ENCODE measurements around the gene CTSC. TPM values are rescaled to one million over a fixed set of nuclear protein-coding genes. Genes with fewer than 3 reads are reported as not detected.
A peak's percentile ranks its signal among the peaks of the same experiment; 100 is the strongest.
"Not testable (repeated sequence)": the region's sequence is repeated elsewhere in the genome, so short reads cannot be mapped to it uniquely, and the experiment has no call there.

The CTSC gene
- total RNA-seq, 2 experiments from 2014 or later = 66.5 to 70.7 TPM

DNA sequence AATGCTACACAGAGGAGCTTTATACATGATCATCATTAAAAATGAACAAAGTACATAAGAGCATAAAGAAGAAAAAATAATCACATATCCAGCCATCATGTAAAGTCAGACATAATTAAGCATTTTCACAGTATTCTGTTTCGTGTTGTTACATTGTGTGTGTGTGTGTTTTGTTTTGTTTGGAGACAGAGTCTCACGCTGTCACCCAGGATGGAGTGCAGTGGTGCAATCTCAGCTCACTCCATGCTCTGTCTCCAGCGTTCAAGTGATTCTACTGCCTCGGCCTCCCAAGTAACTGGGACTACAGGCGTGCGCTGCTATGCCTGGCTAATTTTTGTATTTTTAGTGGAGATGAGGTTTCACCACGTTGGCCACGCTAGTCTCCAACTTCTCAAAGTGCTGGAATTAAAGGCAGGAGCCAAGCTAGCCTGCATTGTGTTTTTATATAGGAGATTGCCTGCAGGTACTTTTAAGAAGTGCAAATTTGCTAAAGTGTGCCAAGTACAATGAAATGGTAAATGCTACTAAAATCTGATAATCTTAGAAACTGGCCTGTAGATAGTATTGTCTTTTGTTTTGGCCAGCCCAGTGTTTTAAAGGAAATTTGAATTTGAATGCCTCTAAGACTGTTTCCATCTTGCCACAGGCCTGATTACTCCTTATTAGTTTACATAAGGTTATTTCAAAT lies 7.8 kb downstream of the CTSC start:
- intact Hi-C loops (cut with micrococcal nuclease) = loop anchor here (10.0 kb wide), 2 partner anchors 1525 to 1895 kb away; partner anchors contain the start of genes CHORDC1 and PRSS23
- Mint-ChIP-seq H3K36me3 (peaks cover 53% of the 10 kb centered on the region), H3K9me3 (no peaks in the 10 kb centered on the region), H3K4me3 (no peak overlapping the region), H3K27ac (no peak overlapping the region), H3K27me3 (no peaks in the 10 kb centered on the region), H3K4me1 (ENCODE audit: low read depth) (peaks cover 77% of the 10 kb centered on the region)
- no peak for DNase-seq
- ChIA-PET CTCF (interaction anchor here (1.8 to 2.0 kb wide), 2 partner anchors 215 to 223 kb away, joined by 7 read pairs; no protein-coding TSS in a partner anchor), POLR2A (no interaction called here)

DNA sequence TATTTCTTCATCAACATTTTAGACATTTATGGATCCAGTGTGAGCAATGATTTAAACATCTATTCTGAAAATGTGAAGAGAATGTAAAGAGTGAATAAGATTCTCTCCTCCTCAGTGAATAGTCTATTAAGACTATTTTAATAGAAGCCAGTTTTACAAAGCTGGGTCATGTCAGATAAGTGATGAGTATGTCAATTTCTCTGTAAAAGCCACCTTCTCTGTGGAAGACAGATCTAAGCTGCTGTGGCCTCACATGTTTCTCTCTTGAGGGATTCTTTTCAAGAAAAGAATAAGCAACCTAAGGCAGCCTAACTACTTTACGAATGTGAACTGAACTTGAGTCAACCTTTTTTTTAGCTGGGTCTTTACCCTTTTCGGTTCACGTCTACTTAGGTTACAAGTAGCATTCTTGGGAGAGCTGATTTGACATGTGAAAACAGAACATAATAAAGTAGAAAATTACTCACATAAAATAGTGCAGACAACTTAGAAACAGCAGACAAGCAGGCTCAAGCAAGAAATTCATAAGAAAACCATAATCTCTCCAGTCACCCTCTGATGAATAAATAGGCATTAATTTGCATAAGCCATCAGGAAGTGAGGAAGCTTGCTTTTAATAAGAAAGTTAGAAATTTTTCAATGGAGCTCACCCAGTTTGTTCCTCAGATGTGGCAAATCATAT lies 9.9 kb downstream of the CTSC start:
- CTCF ChIA-PET = interaction anchor here (0.9 to 2.0 kb wide), 5 partner anchors 29 to 217 kb away, joined by 3 to 7 read pairs (median 3); no protein-coding TSS in a partner anchor
- H3K4me1 Mint-ChIP-seq (ENCODE audit: low read depth) = peaks cover 85% of the 10 kb centered on the region

DNA sequence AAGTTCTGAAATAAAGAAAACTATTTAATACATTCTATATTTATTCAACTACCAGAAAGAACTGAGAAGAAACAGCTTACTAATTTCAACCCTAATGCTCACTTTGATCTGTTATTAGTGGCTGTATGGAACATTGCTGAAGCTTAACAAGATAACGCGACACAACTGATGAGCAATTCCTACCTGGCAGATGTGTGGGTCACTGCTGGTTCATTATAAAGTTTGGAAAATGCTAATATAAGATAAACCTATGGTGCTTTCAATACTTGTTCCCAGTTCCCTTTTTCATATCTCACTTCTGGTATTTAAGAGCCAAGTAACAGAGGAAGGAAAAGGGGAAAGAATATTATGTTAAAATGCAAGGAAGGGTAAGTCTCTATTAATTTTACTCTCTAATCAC lies 10.5 kb downstream of the CTSC start:
- ChIA-PET POLR2A (interaction anchor here (0.6 to 5.0 kb wide), 4 partner anchors 10 to 30 kb away, joined by 3 to 36 read pairs (median 4); partner anchors contain the start of gene CTSC), CTCF (interaction anchor here (1.1 to 1.4 kb wide), 3 partner anchors 30 to 148 kb away, joined by 3 read pairs; no protein-coding TSS in a partner anchor)

More for the DNA sequence above, 9.9 kb downstream of the CTSC start:
- intact Hi-C loops (cut with micrococcal nuclease) = loop anchor here (1.0 kb wide), 1 partner anchor 10 kb away; the partner anchor contains the start of gene CTSC
- DNase-seq = no peak
- H3K9me3 Mint-ChIP-seq = no peaks in the 10 kb centered on the region
- peaks cover 57% of the 10 kb centered on the region for H3K36me3 Mint-ChIP-seq
- H3K27ac Mint-ChIP-seq = peak overlapping the region; percentile 20
- POLR2A ChIA-PET = interaction anchor here (0.7 to 5.0 kb wide), 4 partner anchors 10 to 30 kb away, joined by 3 to 36 read pairs (median 4); partner anchors contain the start of gene CTSC
- no peak overlapping the region for H3K4me3 Mint-ChIP-seq
- H3K27me3 Mint-ChIP-seq = no peaks in the 10 kb centered on the region

DNA sequence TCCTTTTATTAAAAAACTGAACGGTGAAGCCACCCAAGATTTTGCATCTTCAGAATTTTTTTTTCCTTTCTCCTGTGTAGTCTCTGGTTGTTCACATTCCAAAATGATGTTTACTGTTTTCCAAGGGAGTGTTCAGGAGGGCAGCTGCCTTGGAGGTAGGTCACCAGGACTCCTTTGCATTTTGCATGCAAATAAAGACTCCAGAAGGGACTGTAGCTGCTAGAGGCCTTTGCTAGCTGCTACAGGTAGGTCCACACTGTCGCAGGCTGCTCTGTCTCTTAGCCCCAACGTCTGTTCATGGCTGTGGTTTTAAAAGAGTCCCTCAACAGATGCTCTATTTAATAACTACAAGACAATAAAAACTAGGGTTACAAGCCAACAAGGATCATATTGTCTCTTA lies 11.4 kb downstream of the CTSC start:
- H3K27ac Mint-ChIP-seq = no peak overlapping the region
- H3K27me3 Mint-ChIP-seq = no peaks in the 10 kb centered on the region
- no peak for DNase-seq
- H3K9me3 Mint-ChIP-seq = peaks cover 3% of the 10 kb centered on the region
- H3K36me3 Mint-ChIP-seq = peaks cover 64% of the 10 kb centered on the region
- ChIA-PET POLR2A (interaction anchor here (0.6 to 5.0 kb wide), 2 partner anchors 11 to 28 kb away, joined by 3 to 36 read pairs; partner anchors contain the start of gene CTSC), CTCF (interaction anchor here (0.6 kb wide), 1 partner anchor 118 kb away, joined by 3 read pairs; no protein-coding TSS in a partner anchor)
- peaks cover 88% of the 10 kb centered on the region for H3K4me1 Mint-ChIP-seq (ENCODE audit: low read depth)
- intact Hi-C loops (cut with micrococcal nuclease) = no loop called here
- no peak overlapping the region for H3K4me3 Mint-ChIP-seq

More for the DNA sequence above, 10.5 kb downstream of the CTSC start:
- H3K9me3 Mint-ChIP-seq = no peaks in the 10 kb centered on the region
- intact Hi-C loops (cut with micrococcal nuclease) = loop anchor here (1.0 kb wide), 1 partner anchor 10 kb away; the partner anchor contains the start of gene CTSC
- H3K27me3 Mint-ChIP-seq = no peaks in the 10 kb centered on the region
- no peak overlapping the region for H3K27ac Mint-ChIP-seq
- no peak for DNase-seq
- no peak overlapping the region for H3K4me3 Mint-ChIP-seq
- peaks cover 89% of the 10 kb centered on the region for H3K4me1 Mint-ChIP-seq (ENCODE audit: low read depth)
- peaks cover 60% of the 10 kb centered on the region for H3K36me3 Mint-ChIP-seq

DNA sequence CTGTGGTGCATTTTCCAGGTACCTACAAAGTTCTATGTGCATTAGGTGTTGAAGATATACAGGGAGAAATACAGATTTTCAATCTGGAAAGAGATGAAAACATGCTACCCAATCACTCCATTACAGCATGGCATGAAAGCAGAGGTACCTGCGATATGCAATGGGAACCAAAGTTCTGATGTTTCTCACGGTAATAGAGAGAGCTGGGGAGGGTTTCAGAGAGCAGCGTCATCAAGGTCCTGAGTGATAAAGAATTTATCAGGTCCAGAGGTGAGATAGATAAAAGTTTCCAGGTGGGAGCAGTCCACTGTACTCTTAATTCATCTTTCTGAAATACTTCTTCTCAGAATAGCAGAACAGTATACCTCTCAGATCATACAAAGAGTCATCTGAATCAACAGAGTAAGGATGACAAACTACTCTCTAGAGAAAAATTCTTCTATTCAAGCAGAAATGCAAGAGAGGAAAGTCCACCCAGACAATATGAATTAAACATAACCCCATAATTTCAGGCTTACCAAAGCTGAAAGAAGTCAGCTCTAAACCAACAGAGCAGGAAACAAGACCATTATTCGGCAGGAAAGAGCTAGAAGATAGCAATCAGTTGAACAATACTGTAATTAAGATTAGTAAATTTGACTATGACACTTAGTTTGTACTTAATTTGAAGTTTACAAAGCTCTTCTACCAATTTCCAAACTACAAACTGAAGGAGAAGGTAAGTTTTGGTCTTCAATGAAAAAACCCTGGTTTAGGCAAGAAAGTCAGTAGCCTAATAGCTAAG lies 12.8 kb downstream of the CTSC start:
- intact Hi-C loops (cut with micrococcal nuclease) = loop anchor here (1.0 to 2.0 kb wide), 2 partner anchors 10 to 22 kb away; no protein-coding TSS in a partner anchor
- Mint-ChIP-seq H3K4me1 (ENCODE audit: low read depth) (peaks cover 81% of the 10 kb centered on the region), H3K27ac (no peak overlapping the region), H3K4me3 (no peak overlapping the region), H3K36me3 (peaks cover 60% of the 10 kb centered on the region), H3K27me3 (no peaks in the 10 kb centered on the region), H3K9me3 (peaks cover 3% of the 10 kb centered on the region)
- ChIA-PET POLR2A (interaction anchor here (1.1 to 5.0 kb wide), 2 partner anchors 13 to 33 kb away, joined by 4 to 36 read pairs; partner anchors contain the start of gene CTSC), CTCF (interaction anchor here (0.7 kb wide), 1 partner anchor 11 kb away, joined by 3 read pairs; no protein-coding TSS in a partner anchor)
- DNase-seq = no peak

DNA sequence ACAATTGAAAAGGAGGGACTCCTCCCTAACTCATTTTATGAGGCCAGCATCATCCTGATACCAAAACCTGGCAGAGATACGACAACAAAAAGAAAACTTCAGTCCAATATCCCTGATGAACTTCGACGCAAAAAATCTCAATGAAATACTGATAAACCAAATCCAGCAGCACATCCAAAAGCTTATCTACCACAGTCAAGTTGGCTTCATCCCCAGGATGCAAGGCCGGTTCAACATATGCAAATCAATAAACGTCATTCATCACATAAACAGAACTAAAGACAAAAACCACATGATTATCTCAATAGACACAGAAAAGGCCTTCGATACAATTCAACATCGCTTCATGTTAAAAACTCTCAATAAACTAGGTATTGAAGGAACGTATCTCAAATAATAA lies 14.7 kb downstream of the CTSC start:
- H3K27ac Mint-ChIP-seq; intact Hi-C loops (cut with micrococcal nuclease); H3K4me3 Mint-ChIP-seq; CTCF ChIA-PET; DNase-seq; POLR2A ChIA-PET; H3K9me3 Mint-ChIP-seq; H3K27me3 Mint-ChIP-seq: not testable (repeated sequence)
- H3K36me3 Mint-ChIP-seq = peaks cover 48% of the 10 kb centered on the region
- peaks cover 66% of the 10 kb centered on the region for H3K4me1 Mint-ChIP-seq (ENCODE audit: low read depth)

DNA sequence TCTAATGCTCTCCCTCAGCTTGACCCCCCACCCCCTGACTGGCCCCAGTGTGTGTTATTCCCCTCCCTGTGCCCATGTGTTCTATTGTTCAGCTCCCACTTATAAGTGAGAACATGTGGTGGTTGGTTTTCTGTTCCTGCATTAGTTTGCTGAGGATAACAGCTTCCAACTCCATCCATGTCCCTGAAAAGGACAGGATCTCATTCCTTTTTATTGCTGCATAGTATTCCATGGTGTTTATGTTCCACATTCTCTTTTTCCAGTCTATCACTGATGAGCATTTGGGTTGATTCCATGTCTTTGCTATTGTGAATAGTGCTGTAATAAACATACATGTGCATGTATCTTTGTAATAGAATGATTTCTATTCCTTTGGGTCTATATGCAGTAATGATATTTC lies 16.1 kb downstream of the CTSC start:
- POLR2A ChIA-PET; H3K27ac Mint-ChIP-seq; H3K9me3 Mint-ChIP-seq; H3K4me3 Mint-ChIP-seq; intact Hi-C loops (cut with micrococcal nuclease); DNase-seq; H3K27me3 Mint-ChIP-seq: not testable (repeated sequence)
- CTCF ChIA-PET = interaction anchor here (1.1 kb wide), 1 partner anchor 164 kb away, joined by 3 read pairs; no protein-coding TSS in a partner anchor
- Mint-ChIP-seq H3K4me1 (ENCODE audit: low read depth) (peaks cover 52% of the 10 kb centered on the region), H3K36me3 (peaks cover 43% of the 10 kb centered on the region)

DNA sequence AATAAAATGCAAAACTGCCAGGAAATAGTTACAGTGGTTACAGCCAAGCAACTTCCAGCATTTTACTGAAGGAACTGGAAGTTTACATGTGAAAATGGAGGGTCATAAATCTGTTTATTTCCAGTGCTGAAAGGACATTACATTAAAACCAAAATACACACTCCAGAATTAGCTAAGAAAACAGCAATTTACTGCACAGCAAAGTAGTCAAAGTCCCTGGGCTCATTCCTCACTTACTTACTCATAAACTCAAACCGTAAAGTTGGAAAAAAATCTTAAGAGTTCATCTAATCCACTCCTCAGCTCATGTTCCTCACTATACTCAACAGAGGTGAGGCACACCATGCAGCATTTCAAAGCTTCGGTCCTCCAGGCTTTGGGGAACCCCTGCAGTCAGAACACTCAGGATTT lies 17.4 kb downstream of the CTSC start:
- POLR2A ChIA-PET = no interaction called here
- no peak overlapping the region for H3K4me3 Mint-ChIP-seq
- H3K27me3 Mint-ChIP-seq = no peaks in the 10 kb centered on the region
- no peak overlapping the region for H3K27ac Mint-ChIP-seq
- CTCF ChIA-PET = no interaction called here
- H3K4me1 Mint-ChIP-seq (ENCODE audit: low read depth) = peaks cover 40% of the 10 kb centered on the region
- intact Hi-C loops (cut with micrococcal nuclease) = no loop called here
- peaks cover 41% of the 10 kb centered on the region for H3K36me3 Mint-ChIP-seq
- DNase-seq = no peak
- H3K9me3 Mint-ChIP-seq = peaks cover 3% of the 10 kb centered on the region

DNA sequence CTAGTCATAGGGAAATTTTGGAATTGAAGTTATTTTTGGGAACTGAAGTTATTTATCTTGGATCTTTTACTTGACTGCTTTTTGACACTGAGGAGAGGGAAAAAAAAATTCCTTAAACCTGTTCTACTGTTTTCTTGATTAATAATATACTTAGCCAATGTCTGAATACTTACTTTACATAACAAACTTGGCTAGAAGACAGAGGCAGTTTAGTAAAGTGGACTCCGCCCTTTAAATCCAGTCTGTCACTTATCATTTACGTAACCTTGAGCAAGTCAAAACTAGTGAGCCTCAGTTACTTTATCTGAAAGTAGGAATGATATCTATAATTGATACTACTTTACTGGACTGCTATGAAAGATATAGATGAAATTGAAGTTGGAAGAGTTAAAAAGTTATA lies 19.5 kb downstream of the CTSC start:
- H3K4me3 Mint-ChIP-seq = no peak overlapping the region
- POLR2A ChIA-PET = no interaction called here
- peaks cover 29% of the 10 kb centered on the region for H3K36me3 Mint-ChIP-seq
- CTCF ChIA-PET = interaction anchor here (0.7 kb wide), 1 partner anchor 36 kb away, joined by 3 read pairs; no protein-coding TSS in a partner anchor
- H3K4me1 Mint-ChIP-seq (ENCODE audit: low read depth) = peaks cover 24% of the 10 kb centered on the region
- no peak for DNase-seq
- intact Hi-C loops (cut with micrococcal nuclease) = no loop called here
- peaks cover 3% of the 10 kb centered on the region for H3K9me3 Mint-ChIP-seq
- H3K27ac Mint-ChIP-seq = no peak overlapping the region
- no peaks in the 10 kb centered on the region for H3K27me3 Mint-ChIP-seq

DNA sequence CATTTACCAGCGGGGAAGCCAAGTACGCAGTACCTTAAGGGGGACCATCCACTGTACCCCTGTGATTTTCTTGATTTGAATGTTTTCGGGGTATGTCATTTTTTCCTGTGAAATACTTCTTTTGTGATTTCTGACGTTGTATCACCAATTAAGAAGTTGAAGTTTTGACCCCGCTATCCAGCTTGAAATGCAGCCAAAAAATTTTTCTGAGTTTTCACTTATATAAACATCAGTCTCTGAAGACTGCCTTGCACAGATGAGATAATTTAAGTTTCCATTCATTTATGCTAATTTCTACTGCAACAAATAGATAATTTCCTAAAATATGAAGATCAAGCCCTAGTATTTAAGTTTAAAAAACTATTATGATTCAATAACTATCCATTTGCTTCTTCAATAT lies 20.0 kb downstream of the CTSC start:
- CTCF ChIA-PET = interaction anchor here (0.7 kb wide), 1 partner anchor 36 kb away, joined by 3 read pairs; no protein-coding TSS in a partner anchor
- Mint-ChIP-seq H3K9me3 (peaks cover 3% of the 10 kb centered on the region), H3K36me3 (peaks cover 28% of the 10 kb centered on the region), H3K27me3 (no peaks in the 10 kb centered on the region), H3K27ac (no peak overlapping the region), H3K4me1 (ENCODE audit: low read depth) (peaks cover 23% of the 10 kb centered on the region), H3K4me3 (no peak overlapping the region)
- intact Hi-C loops (cut with micrococcal nuclease) = no loop called here
- DNase-seq = no peak
- POLR2A ChIA-PET = no interaction called here

DNA sequence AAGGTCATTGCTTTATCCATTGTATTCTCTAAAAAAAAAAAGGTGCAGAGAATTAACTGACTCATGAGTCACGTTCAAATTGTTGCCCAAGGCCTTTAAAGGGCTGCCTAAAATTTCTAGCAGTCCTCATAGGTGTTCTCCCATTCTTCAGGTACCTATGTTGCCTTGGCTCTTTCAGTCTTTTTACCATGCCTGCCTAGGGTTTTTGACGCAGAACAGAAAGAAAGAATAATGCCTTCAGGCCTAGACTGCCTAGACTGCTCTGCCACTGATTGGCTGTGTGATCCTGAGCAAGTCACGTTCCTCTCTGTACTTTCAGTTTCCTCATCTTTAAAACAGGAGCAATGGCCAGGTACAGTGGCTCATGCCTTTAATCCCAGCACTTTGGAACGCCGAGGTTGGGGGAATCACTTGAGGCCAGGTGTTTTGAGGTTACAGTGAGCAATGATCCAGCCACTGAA lies 21.5 kb downstream of the CTSC start:
- H3K9me3 Mint-ChIP-seq = no peaks in the 10 kb centered on the region
- H3K36me3 Mint-ChIP-seq = peaks cover 21% of the 10 kb centered on the region
- H3K27ac Mint-ChIP-seq = no peak overlapping the region
- DNase-seq = no peak
- ChIA-PET CTCF (no interaction called here), POLR2A (no interaction called here)
- H3K27me3 Mint-ChIP-seq = no peaks in the 10 kb centered on the region
- intact Hi-C loops (cut with micrococcal nuclease) = no loop called here
- no peak overlapping the region for H3K4me3 Mint-ChIP-seq
- peaks cover 15% of the 10 kb centered on the region for H3K4me1 Mint-ChIP-seq (ENCODE audit: low read depth)

Data from activated CD4-positive, alpha-beta memory T cell treated with anti-CD3 and anti-CD28 coated beads for 36 hours (primary cell).